Activated CD4-positive, CD25-positive, alpha-beta regulatory T cell treated with anti-CD3 and anti-CD28 coated beads, Interleukin-2, amount 50 U/mL, for 72 hours (primary cell): ENCODE data around the gene EFHC1.
"Not testable (repeated sequence)": the region's sequence is repeated elsewhere in the genome, so short reads cannot be mapped to it uniquely, and the experiment has no call there.

Source experiments
- DNase-seq: peaks from one replicate; pipeline ENCODE4 v3.0.0; 2021

The EFHC1 gene

DNA sequence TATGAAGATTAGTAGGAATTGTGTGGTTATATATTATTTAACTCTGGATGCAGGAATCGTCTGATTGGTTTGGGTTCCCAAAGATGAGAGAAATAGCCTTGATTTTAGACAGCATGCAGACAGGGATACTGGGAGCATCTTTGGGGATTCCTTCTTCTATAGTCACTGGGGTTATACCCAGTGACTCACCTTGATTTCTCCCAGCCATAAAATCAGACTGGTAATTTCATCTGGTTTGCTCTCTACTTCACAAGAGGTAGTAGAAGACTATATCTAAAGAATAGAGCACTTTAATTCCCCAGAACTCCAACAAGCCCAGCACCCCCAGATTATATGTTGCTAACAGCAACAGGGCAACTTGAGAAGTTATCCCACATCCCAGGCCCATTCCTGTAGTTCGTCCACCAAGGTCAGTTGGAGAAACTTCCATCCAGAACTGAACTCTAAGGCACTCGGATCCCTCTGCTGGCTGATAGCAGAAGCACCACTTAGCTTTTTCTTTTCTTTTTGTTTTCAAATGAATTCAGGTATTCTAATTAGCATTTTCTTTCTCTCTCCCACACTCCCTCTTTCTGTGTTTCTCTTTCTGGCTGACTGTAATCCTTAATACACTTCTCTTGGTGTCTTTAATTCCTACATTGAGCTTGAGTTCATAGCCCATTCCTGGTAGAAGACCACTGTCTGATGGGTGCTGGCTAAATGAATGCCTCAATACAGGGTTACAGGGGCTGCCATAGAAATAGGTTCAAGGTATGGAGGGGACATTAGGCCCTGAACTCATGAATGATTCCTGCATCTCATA is 20.4 kb upstream of the EFHC1 start:
- DNase-seq: no peak

DNA sequence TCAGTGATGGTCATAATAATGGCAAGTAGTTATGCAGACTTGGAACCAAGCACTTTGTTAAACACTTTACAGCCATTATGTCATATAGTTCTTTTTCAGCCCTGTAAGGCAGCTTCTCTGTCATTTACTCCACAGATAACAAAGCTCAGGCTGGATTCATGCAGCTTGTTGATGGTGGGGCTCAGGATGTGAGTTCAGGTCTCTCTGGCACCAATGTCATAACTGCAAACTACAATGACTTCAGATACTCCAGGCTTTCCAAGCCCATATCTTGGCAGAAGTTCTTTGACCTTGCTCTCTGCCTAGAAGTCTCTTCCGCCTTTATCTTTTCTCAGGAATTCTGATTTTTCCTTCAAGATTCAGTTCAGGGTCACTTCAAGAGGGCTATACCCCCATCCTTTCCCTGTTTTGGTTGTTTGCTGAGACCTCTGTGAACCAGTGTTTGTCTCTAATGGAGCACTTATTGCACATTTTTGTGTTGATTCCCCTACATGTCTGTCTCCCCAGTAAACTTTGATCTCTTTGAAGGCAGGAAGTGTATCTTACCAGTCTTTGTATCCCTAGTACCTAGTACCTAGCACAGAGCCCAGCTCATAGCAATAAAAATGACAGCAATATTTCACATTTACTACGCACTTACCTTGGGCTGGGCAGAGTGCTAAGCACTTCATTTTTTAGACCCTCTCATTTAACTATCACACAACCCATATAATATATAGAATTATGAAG is 19.7 kb upstream of the EFHC1 start:
- no peak for DNase-seq

DNA sequence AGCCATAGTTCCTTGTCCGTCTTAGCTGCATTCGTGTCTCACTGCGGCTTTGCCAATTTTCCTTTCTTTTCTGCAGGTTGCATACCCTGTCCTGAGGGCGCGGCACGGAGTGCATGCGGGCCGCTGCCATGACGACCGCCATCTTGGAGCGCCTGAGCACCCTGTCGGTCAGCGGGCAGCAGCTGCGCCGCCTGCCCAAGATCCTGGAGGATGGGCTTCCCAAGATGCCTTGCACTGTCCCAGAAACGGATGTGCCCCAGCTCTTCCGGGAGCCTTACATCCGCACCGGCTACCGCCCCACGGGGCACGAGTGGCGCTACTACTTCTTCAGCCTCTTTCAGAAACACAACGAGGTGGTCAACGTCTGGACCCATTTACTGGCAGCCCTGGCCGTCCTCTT is 17.1 kb upstream of the EFHC1 start:
- no peak for DNase-seq

- DNase-seq: no peak
Measured at GRCh38 chr6:52403627-52404026, 16.5 kb upstream of the EFHC1 start.

GRCh38 chr6:52405243-52405642 is 14.9 kb upstream of the EFHC1 start:
- no peak for DNase-seq

DNA sequence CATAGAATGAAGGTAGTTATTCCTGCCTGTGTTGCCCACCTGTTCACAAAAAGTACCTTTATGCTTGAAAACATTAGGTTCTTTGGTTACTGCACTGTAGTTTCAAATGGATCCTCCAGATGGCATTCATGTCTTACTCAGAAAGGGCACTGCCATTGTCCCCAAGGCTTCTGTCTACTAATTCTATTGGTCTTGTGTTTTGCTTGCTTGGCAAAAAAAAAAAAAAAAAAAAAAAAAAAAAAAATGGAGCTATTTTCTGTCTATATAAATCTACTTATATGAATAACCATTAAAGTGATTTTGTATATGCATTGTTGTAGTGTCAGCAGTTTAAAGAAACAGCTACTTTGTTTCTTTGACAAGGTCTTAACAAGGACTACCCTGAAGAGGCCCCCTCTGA is 12.7 kb upstream of the EFHC1 start:
- no peak for DNase-seq

GRCh38 chr6:52409499-52409898 is 10.6 kb upstream of the EFHC1 start:
- DNase-seq: no peak

DNA sequence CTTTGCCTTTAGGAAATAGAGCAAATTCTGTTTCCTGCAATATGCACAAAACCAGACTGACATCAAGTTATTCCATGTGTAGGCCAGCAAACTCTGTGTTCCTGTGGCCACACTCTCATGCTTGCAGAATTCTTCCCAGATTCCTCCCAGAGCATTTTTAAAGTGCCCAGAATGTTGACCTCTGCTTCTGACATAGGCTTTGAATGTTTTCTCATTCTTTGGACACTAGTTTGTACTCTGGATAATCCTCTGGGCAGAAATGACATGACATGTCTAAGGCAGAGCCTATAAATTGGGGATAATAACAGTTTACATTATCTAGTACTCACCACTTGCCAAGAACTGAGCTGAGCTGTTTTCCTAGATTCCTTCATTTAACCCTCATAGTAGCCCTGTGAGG is 9.2 kb upstream of the EFHC1 start:
- DNase-seq: no peak

GRCh38 chr6:52411911-52412310 is 8.2 kb upstream of the EFHC1 start:
- no peak for DNase-seq

- DNase-seq: no peak
Measured at GRCh38 chr6:52415333-52415732, 4.8 kb upstream of the EFHC1 start.

DNA sequence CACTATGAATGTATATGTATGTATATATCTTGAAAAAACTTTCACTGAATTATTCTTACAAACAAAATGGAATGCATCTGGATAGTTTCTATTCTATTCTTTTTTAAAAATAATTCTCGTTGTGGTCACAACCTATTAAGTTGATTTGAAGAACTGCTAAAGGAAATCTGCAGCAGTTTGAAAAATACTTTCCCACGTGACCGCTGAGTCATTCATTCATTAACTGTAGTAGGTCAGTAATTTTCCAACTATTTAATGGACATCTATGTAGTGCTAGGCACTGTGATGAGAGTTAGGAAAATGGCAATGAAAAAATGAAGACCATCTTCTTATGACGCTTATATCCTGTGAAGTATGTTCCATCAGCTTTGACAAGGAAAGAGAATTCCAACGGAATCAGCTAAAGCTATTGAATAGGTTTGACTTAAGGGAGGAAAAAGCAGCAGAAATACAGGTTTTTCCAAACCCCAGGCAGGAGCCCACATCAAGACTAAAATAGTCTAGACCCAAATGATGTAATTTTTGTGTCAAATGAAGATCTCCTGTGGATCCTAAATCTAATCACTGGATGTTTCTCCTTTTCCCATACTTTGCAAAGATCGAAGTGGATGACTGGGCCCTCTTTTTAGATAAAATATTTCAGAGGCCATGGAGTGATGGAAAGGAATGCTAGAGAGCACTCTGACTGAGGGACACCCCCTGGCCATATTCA is 4.1 kb upstream of the EFHC1 start:
- DNase-seq: no peak

DNA sequence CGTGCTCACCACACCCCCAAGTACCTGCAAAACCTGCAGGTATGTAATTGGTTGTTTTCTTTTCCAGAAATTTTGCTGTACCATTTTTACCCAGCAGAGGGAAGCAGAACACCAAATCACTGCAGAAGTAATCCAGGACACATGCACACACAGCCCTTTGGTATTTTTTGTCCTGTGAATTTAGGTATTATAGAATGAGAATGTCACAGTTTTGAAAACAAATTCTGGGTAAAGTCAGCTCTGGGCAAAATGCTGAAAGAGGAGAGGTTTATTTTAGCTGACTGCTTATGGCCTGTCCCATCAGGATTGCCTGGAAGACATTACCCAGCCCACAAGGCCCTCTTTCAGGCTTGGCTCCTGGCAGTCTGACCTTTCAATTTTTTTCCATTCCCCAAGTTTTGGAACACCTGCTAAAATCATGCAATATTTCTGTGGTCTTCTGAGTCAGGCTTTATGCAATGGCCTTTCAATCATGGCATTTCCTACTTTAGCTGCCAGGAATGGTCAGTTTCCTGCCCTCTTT is 3.5 kb upstream of the EFHC1 start:
- DNase-seq: no peak

GRCh38 chr6:52417675-52418111 is 2.4 kb upstream of the EFHC1 start:
- DNase-seq: no peak

DNA sequence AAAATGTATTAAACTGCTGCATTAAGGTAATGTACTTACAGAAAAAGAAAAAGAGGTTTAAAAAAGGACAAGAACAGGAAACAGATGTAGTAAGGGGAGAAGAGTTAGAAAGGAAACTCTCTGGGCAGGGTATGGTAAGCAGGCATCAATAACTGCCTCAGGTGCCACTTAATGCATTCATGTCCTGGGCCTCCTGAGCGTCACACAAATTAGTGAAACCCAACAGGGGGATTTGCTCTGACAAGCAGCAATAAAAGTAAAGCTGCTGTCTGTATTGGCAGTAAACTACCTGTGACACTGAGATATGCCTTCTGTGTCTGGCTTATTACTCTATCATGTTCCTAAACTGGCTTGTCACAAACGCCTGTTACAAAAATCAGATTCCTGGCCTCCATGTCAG is 1.5 kb upstream of the EFHC1 start:
- DNase-seq: no peak

GRCh38 chr6:52420668-52421358 is 671 bp downstream of the EFHC1 start:
- no peak for DNase-seq

- DNase-seq: no peak
Measured at GRCh38 chr6:52422156-52422555, 2.0 kb downstream of the EFHC1 start.

- DNase-seq: no peak
Measured at GRCh38 chr6:52423448-52423847, 3.3 kb downstream of the EFHC1 start.

GRCh38 chr6:52423971-52424381 is 3.8 kb downstream of the EFHC1 start:
- no peak for DNase-seq

DNA sequence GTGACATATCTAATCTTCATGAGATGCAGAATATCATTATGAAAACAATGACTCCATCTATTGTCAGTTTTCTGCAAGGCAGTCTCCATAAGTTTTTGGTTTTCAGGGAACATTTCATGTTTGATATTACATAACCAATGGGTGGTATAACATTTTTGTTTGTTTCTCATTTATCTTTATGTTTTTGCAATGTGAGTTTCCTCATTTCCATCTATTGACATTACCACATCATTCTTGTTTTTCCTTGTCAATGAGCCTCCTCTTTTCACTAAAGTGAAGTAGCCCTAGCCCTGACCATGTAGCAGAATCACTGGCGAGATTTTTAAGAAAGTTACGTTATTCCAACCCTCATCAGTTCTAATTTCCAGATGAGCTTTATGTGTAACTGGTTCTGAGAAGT is 4.4 kb downstream of the EFHC1 start:
- no peak for DNase-seq

DNA sequence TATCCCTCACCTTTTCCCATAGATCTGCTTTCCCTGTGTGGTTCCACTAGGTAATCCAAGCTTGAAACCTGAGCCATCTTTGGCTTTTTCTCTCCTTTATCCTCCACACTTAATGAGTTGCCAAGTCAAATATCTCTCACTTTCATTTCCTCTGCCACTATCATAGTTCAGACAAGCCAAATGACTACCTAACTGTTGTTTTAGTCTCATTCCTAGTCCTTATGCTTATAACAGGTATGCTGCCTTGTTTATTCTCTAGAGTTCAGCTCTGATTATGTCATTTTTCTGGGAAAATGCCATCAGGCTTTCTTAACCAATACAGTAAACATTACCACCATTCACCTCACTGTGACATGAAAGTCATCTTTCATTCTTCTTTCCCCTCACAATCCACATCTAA is 6.5 kb downstream of the EFHC1 start:
- DNase-seq: no peak

DNA sequence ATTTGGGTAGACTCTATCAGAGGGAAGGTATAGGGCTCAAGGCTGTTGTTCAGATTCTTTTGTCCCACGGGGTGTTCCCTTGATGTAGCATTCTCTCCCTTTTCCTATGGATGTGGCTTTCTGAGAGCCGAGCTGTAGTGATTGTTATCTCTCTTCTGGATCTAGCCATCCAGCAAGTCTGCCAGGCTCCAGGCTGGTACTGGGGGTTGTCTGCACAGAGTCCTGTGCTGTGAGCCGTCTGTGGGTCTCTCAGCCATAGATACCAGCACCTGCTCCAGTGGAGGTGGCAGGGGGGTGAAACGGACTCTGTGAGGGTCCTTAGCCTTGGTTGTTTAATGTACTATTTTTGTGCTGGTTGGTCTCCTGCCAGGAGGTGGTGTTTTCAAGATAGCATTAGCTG is 13.2 kb downstream of the EFHC1 start:
- DNase-seq: not testable (repeated sequence)

GRCh38 chr6:52435345-52435744 is 15.2 kb downstream of the EFHC1 start:
- DNase-seq: no peak

GRCh38 chr6:52438926-52439325 is 18.8 kb downstream of the EFHC1 start:
- no peak for DNase-seq
